ENCODE results near the gene LRP1B. TPM values are rescaled to one million over a fixed set of nuclear protein-coding genes. Genes with fewer than 3 reads are reported as not detected.
"Not testable (repeated sequence)": the region's sequence is repeated elsewhere in the genome, so short reads cannot be mapped to it uniquely, and the experiment has no call there.

LRP1B gene
- total RNA-seq, 4 donors from 2014 or later = 37.1 to 82.7 (median 50.9) TPM

- DNase-seq = no peak
- Histone ChIP-seq H3K27ac (no peak overlapping the region), H3K36me3 (no peaks in the 10 kb centered on the region), H3K4me1 (peaks cover 26 to 39% of the 10 kb centered on the region in 2 donors), H3K4me3 (replicated peaks in 1 of 3) (no peak overlapping the region), H3K27me3 (no peaks in the 10 kb centered on the region), H3K9me3 (no peaks in the 10 kb centered on the region)
- TF ChIP-seq CTCF (IDR thresholded peaks at IDR 0.05) (no peak), POLR2A (IDR thresholded peaks at IDR 0.05) (no peak)
- intact Hi-C loops (cut with DNase I) = no loop called here
- WGBS, 2 donors = 89 to 91% methylated on average over 3 of the region's 3 CpGs
These were observed 33.1 kb downstream of the LRP1B start for GRCh38 chr2:142097711-142098110.

GRCh38 chr2:142095647-142096046 lies 35.2 kb downstream of the LRP1B start:
- TF ChIP-seq CTCF (IDR thresholded peaks at IDR 0.05) (no peak), POLR2A (IDR thresholded peaks at IDR 0.05) (no peak)
- no peaks in the 10 kb centered on the region for H3K27me3 ChIP-seq
- no peaks in the 10 kb centered on the region for H3K9me3 ChIP-seq
- WGBS, 2 donors = 87 to 93% methylated on average over 2 of the region's 2 CpGs
- H3K4me3 ChIP-seq (replicated peaks in 1 of 3) = no peak overlapping the region
- intact Hi-C loops (cut with DNase I) = no loop called here
- H3K4me1 ChIP-seq = peaks cover 15 to 21% of the 10 kb centered on the region in 2 donors
- no peak overlapping the region for H3K27ac ChIP-seq
- no peaks in the 10 kb centered on the region for H3K36me3 ChIP-seq
- DNase-seq = no peak

- Histone ChIP-seq H3K4me1 (peaks cover 13 to 15% of the 10 kb centered on the region in 2 donors), H3K9me3 (no peaks in the 10 kb centered on the region), H3K36me3 (no peaks in the 10 kb centered on the region), H3K27ac (no peak overlapping the region), H3K27me3 (no peaks in the 10 kb centered on the region), H3K4me3 (replicated peaks in 1 of 3) (no peak overlapping the region)
- WGBS, 2 donors = 82 to 92% methylated on average over 2 of the region's 2 CpGs
- TF ChIP-seq POLR2A (IDR thresholded peaks at IDR 0.05) (no peak), CTCF (IDR thresholded peaks at IDR 0.05) (no peak)
- no peak for DNase-seq
- intact Hi-C loops (cut with DNase I) = no loop called here
These were observed 36.6 kb downstream of the LRP1B start for GRCh38 chr2:142094233-142094632.

- Histone ChIP-seq H3K27ac (no peak overlapping the region), H3K9me3 (no peaks in the 10 kb centered on the region), H3K4me3 (replicated peaks in 1 of 3) (no peak overlapping the region), H3K27me3 (no peaks in the 10 kb centered on the region), H3K36me3 (no peaks in the 10 kb centered on the region), H3K4me1 (no peaks in the 10 kb centered on the region)
- DNase-seq = no peak
- intact Hi-C loops (cut with DNase I) = no loop called here
- 97 to 99% methylated on average over 2 of the region's 2 CpGs for WGBS, 2 donors
- no peak for TF ChIP-seq CTCF (IDR thresholded peaks at IDR 0.05)
- TF ChIP-seq POLR2A (IDR thresholded peaks at IDR 0.05) = no peak
These were observed 42.7 kb downstream of the LRP1B start for GRCh38 chr2:142088058-142088568.

GRCh38 chr2:142087585-142087984 lies 43.2 kb downstream of the LRP1B start:
- intact Hi-C loops (cut with DNase I); H3K27ac ChIP-seq: not testable (repeated sequence)
- WGBS, 2 donors = 74 to 84% methylated on average over 2 of the region's 2 CpGs

GRCh38 chr2:142082368-142082767 lies 48.4 kb downstream of the LRP1B start:
- H3K27ac ChIP-seq = no peak overlapping the region
- no peak for DNase-seq
- TF ChIP-seq CTCF (IDR thresholded peaks at IDR 0.05) (no peak), POLR2A (IDR thresholded peaks at IDR 0.05) (no peak)
- 91 to 93% methylated on average over 3 of the region's 3 CpGs for WGBS, 2 donors
- intact Hi-C loops (cut with DNase I) = no loop called here
- H3K4me1 ChIP-seq = peaks cover 5 to 8% of the 10 kb centered on the region in 2 donors
- no peaks in the 10 kb centered on the region for H3K9me3 ChIP-seq
- H3K4me3 ChIP-seq (replicated peaks in 1 of 3) = no peak overlapping the region
- no peaks in the 10 kb centered on the region for H3K36me3 ChIP-seq
- H3K27me3 ChIP-seq = no peaks in the 10 kb centered on the region

More at GRCh38 chr2:142087585-142087984, 43.2 kb downstream of the LRP1B start:
- H3K36me3 ChIP-seq; H3K4me3 ChIP-seq (replicated peaks in 1 of 3); H3K4me1 ChIP-seq; H3K27me3 ChIP-seq; H3K9me3 ChIP-seq; DNase-seq: not testable (repeated sequence)

Data from thyroid gland (tissue), 4 donors.